PFSK-1 (cell line): ENCODE measurements around the gene FAM53A.

ENCODE experiments used
- FOXP2 ChIP-seq: optimal IDR thresholded peaks from 2 replicates; pipeline ENCODE3; 2011; ENCODE audit warnings: borderline replicate concordance, control low read depth, inconsistent platforms; ENCODE audit not compliant: insufficient read depth; ENCODE audit errors: extremely low read length, extremely low read depth
- POLR2AphosphoS5 ChIP-seq: IDR thresholded peaks from 2 replicates; pipeline ENCODE4 v1.6.1; 2012; ENCODE audit warnings: low read depth, mild to moderate bottlenecking, control low read depth, low read length, moderate library complexity
- REST ChIP-seq, 2 experiments: IDR thresholded peaks; 2 replicates each; pipeline versions ENCODE4 v1.6.1 to v1.8.0; 2011 to 2012; ENCODE audit warnings: low read depth in 2 of 2, low read length in 2 of 2, control low read depth in 1 of 2, inconsistent platforms in 1 of 2, mild to moderate bottlenecking in 1 of 2, moderate library complexity in 1 of 2; ENCODE audit not compliant: insufficient read depth in 1 of 2
- SIN3A ChIP-seq: IDR thresholded peaks from 2 replicates; pipeline ENCODE4 v1.6.1; 2012; ENCODE audit warnings: mild to moderate bottlenecking, low read length, moderate library complexity, borderline replicate concordance; ENCODE audit not compliant: insufficient read depth
- TAF1 ChIP-seq: IDR thresholded peaks from 2 replicates; pipeline ENCODE4 v1.6.1; 2012; ENCODE audit warnings: low read length, control low read depth, borderline replicate concordance; ENCODE audit not compliant: insufficient read depth

Gene FAM53A

DNA sequence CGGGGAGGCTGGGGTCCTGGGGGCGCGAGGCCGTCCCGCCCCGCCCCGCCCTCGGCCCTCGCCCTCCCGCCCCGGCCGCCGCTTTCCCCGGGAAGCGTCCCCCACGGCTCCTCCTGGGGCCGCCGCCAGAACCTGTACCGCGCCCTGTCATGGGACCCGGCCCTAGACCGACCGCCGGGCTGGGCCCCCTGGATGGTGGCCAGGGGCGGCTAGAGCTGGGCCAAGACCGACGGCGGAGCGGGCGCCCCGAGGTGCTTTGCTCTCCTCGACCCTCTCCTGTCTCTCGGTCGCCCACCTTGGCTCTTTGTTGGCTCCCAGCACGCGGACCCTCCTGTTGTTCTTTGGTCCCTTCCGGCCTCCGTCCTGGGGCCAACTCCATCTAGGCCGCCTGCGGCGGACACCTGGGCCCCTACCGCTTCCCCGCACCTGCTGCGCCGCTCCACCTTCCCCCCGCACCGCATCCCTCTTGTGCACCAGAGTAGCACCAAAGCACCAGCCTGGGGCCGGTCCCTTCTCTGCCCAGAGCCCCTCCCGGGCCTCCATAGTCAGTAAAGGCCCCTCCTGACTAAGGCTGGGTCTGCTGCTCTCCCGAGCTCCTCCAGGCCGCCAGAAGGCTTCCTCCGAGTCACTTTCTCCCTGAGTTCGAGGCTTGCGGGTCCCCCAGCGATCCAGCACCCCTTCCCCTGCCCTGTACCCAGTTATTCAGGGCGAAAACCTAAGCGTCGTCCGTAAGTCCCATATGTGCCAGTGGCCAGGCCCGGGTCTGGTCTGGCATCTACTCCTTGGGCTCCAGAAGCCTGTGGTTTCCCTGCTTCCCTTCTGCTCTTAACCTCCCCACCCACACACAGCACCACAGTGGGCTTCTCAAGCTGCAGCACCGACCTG is 37.8 kb upstream of the FAM53A start:
- no peak for TF ChIP-seq FOXP2
- 0 out of 2 replicates have a peak, but pooled peaks have one; percentile 8 for TF ChIP-seq POLR2AphosphoS5

DNA sequence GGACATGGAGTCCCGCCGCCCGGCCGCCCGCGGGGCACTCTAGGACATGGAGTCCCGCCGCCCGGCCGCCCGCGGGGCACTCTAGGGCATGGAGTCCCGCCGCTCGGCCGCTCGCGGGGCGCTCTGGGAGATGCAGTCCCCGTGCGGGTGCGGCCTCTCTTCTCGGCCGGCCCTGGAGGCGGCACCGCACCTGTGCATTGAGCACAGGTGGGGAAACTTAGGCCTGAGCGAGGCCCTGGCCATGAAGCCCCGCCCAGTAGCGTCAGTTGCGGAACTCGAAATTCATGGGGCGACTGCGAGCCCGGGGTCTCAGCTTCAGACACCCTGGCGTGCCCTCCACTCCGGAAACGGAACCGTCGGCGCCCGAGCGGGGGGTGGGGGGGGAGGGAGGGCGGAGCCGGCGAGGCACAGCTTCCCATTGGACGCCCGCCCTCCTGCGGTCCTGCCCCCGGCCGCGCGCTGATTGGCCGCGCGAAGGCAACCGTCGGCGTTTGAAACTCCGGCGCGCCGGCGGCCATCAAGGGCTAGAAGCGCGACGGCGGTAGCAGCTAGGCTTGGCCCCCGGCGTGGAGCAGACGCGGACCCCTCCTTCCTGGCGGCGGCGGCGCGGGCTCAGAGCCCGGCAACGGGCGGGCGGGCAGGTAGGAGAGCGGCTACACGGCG is 37.0 kb upstream of the FAM53A start, which contains the start of the genes TACC3 and TMEM129:
TSS of gene TACC3 (plus strand) at position 519 of the 663 bp plus-strand sequence. CDS start 1,901 bp downstream, outside the sequence.
TSS of gene TMEM129 (minus strand) at position 321 of the 663 bp plus-strand sequence. CDS start 486 bp downstream, outside the sequence.
- TF ChIP-seq REST (IDR thresholded peaks at IDR 0.05; ENCODE audit: insufficient read depth in 1 of 2, low read depth in 2 of 2, low read length in 2 of 2) (no peak), TAF1 (0 out of 2 replicates have a peak, but pooled peaks have one; percentile 65), FOXP2 (no peak), SIN3A (peak; percentile 13; the same call in 1 of the 2 replicates), POLR2AphosphoS5 (peak; percentile 45)

GRCh38 chr4:1720163-1720983 is 36.3 kb upstream of the FAM53A start:
- TF ChIP-seq REST (IDR thresholded peaks at IDR 0.05; ENCODE audit: insufficient read depth in 1 of 2, low read depth in 2 of 2, low read length in 2 of 2), result no peak
- 0 out of 2 replicates have a peak, but pooled peaks have one; percentile 5 for TF ChIP-seq POLR2AphosphoS5

GRCh38 chr4:1718095-1718850 is 34.2 kb upstream of the FAM53A start:
- TF ChIP-seq FOXP2 (no peak), REST (IDR thresholded peaks at IDR 0.05; ENCODE audit: insufficient read depth in 1 of 2, low read depth in 2 of 2, low read length in 2 of 2) (no peak), SIN3A (no peak), POLR2AphosphoS5 (no peak), TAF1 (no peak)
